NCI-H146 (cell line): ENCODE data around the gene GASK1B.
A peak's percentile ranks its signal among the peaks of the same experiment; 100 is the strongest.

Experiments used
- DNase-seq: peaks from one replicate; lab custom pipeline; 2025; lab: John Stamatoyannopoulos, UW

GASK1B gene

DNA sequence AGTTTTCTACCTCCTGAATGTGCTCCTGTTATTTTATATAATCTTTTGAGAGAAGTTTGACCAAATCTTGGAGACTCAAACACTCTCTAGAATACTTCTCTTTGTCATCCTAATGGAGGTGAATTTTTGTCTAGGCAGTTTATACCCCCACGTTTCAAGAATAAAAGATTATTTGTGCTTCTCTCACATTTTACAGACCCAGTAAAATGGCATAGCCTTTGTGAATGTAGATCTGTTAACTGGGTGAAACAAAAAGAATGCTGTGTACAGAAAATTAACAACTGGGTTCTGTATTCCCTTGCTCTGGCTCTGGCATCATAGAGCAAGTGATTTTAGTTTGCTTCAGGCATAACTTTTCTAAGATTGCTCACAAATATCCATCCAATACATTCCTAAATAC is 26.1 kb downstream of the GASK1B start:
- no peak for DNase-seq

DNA sequence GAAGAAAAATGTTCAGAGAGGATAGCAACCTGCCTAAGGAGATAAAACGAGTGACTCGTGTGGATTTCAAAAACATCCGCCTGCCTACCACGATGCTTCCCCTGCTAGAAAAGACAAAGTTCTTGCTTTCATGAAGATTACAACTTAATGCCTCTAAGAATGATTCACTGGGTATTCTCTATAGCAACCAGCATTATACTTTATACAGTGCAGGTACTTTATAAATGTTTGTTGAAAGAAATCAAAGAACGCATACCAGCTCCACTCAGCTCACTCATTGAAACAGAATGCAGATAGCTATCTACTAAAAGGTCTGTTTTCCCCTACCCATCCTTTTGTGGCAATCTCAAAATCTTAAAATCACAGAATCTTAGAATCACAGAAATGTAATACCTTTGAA is 33.7 kb downstream of the GASK1B start:
- DNase-seq: no peak

- no peak for DNase-seq
Observed at GRCh38 chr4:158134222-158134621, 38.6 kb downstream of the GASK1B start.

- DNase-seq: peak; percentile 34
Observed at GRCh38 chr4:158133551-158133950, 39.3 kb downstream of the GASK1B start.

DNA sequence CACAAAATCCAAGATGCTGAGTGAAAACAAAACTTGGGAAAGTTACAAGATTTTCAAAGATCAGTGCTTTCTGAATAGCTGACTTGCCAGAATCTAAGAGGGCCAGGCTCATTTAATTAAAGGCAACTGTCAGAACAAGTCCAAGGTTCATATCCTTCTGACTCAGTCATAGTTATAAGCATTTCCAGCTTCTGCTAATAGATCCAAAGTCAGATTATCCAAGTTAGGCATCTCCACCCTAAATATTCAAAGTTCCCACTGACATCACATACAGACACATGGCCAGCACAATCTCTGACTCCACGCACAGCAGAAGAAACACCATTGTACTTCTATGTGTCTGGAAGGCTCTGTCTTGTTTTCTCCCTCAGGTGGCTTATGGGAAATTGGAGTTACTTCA is 41.8 kb downstream of the GASK1B start:
- DNase-seq: no peak

- peak; percentile 90 for DNase-seq
Observed at GRCh38 chr4:158130204-158130603, 42.6 kb downstream of the GASK1B start.

DNA sequence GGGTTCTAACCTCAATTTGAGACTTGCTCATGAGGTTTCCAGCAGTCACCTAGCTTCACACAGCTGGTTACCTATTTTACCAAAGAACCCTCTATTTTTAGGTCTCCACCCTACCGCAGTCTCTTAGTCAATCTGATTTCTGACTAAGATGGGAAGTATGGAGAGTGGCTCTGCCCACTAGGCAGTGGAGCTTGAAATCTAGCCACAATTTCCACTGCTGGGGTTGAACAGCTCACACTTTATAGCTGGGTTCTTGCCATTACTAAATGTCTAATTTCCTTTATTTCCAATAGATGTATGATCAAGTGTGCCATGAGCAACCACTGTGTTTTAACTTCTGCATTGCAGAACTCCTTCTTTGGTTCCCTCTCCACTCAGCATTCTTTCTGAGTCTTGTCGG is 43.1 kb downstream of the GASK1B start:
- DNase-seq: no peak

DNA sequence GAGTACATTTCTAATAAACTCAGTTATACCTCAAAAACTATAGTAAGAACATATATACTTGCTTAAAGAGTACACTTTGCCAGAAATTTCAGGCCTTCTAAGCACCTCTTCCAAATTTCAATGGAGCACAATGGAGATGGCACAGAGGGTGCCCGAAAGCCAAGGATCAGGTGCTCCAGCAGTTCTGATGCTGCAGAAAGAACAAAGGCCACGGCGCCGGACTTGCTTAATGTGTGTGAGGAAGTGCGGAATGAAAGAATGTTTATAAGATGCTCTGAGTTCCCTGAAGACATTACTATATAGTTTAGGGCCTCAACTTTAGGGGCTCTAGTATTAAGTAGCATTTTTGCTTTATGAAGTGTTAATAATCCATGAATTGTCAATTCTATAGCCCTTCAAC is 44.3 kb downstream of the GASK1B start:
- no peak for DNase-seq

- no peak for DNase-seq
Observed at GRCh38 chr4:158125310-158125709, 47.5 kb downstream of the GASK1B start.
